ENCODE results near the gene HEATR3.

The HEATR3 gene

GRCh38 chr16:50146479-50147435 lies 81.0 kb downstream of the HEATR3 start:
- no peak overlapping the region for H3K4me3 ChIP-seq (ENCODE audit: low read depth, low read length)
- no peak for DNase-seq (ENCODE audit: low read depth)

DNA sequence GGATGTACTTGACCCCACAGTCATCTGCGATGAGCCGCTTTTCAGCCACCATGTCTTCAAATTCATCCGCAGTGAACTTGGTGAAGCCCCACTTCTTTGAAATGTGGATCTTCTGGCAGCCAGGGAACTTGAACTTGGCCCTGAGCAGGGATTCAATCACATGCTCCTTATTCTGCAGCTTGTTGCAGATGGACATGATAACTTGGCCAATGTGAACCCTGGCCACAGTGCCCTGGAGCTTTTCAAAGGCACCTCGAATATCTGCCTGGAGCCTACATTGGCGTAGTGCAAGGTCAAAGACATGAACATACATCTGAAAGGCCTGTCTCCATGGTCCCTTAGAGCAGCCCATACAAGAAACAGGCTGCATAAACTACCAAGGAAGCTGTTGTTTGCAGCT lies 85.6 kb downstream of the HEATR3 start:
- no peak for DNase-seq (ENCODE audit: low read depth)
- H3K4me3 ChIP-seq (ENCODE audit: low read depth, low read length): no peak overlapping the region

GRCh38 chr16:50151756-50152155 lies 86.0 kb downstream of the HEATR3 start:
- DNase-seq (ENCODE audit: low read depth): no peak
- H3K4me3 ChIP-seq (ENCODE audit: low read depth, low read length): no peak overlapping the region

- no peak for DNase-seq (ENCODE audit: low read depth)
- H3K4me3 ChIP-seq (ENCODE audit: low read depth, low read length): peak overlapping the region; percentile 68
These were observed 86.6 kb downstream of the HEATR3 start for GRCh38 chr16:50152351-50152806.

DNA sequence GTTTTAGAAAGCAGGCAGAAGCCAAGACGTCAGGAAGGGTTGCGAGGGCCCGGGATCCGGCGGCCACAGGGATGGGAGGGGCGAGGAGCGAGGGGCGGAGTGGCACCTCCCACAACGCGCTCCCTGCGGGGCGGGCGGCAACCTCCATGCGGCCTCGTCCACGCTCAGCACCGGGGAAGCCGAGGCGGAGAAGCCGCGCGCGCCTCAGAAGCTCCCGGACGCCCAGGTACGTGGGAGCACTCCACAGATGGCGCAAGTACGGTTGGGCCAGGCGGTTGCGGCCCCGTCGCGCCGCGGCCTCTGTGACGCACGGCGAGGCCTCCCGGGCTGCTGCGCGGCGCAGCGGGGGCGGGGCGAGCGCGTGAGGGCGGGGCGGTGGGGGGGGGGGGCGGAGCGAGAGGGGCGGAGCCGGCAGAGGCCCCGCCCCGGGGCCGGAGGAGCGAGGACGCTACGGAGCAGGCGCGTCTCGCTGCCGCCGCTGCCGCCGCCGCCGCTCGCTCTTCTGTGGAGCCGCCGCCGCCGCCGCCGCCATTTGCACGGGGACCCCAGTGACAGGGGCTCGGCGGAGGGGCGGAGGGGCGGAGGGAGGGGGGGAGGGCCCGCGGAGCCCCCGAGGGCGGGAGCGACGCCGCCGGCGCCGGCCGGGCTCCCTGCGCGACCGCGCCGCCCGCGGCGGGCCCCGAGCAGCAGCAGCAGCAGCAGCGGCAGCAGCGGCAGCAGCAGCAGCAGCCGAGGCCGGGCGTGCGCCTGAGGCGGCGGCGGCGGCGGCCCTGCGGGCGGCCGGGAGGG lies 87.2 kb downstream of the HEATR3 start, which contains the start of gene TENT4B:
Gene TENT4B (plus strand): TSS at position 500 of the 789 bp plus-strand sequence. CDS start 316 bp downstream, outside the sequence.
- peak within 1 kb of the TSS; percentile 86 for H3K4me3 ChIP-seq (ENCODE audit: low read depth, low read length)
- peak; percentile 49 for DNase-seq (ENCODE audit: low read depth)

- no peak for DNase-seq (ENCODE audit: low read depth)
- peak overlapping the region; percentile 86 for H3K4me3 ChIP-seq (ENCODE audit: low read depth, low read length)
These were observed 88.0 kb downstream of the HEATR3 start for GRCh38 chr16:50153596-50154419.

- no peak for DNase-seq (ENCODE audit: low read depth)
- peak overlapping the region; percentile 86 for H3K4me3 ChIP-seq (ENCODE audit: low read depth, low read length)
These were observed 88.7 kb downstream of the HEATR3 start for GRCh38 chr16:50154420-50154950.

GRCh38 chr16:50155925-50156324 lies 90.2 kb downstream of the HEATR3 start:
- no peak for DNase-seq (ENCODE audit: low read depth)
- H3K4me3 ChIP-seq (ENCODE audit: low read depth, low read length): no peak overlapping the region
